B cell (primary cell): ENCODE data around the gene TRAF4. TPM values are rescaled to one million over a fixed set of nuclear protein-coding genes. Genes with fewer than 3 reads are reported as not detected.

ENCODE experiments used
- ATAC-seq: fragments of 200-7000 bp; cut with Tn5 transposase; one replicate; pipeline ENCODE4 v1.10.0; 2021; ENCODE audit warnings: low read depth, mild to moderate bottlenecking, moderate number of reproducible peaks, moderate library complexity
- CTCF ChIA-PET: fragments of 350-600 bp; sonication (Branson Sonifier 250); formaldehyde crosslinking; loops from one replicate; lab custom pipeline; 2021; ENCODE audit warnings: antibody characterized with exemption, inconsistent platforms; lab: Charles Lee
- POLR2A ChIA-PET: fragments of 350-600 bp; sonication (Branson Sonifier 250); formaldehyde crosslinking; loops from one replicate; lab custom pipeline; 2021; ENCODE audit warnings: antibody characterized with exemption; lab: Charles Lee
- DNase-seq: peaks from one replicate; pipeline ENCODE4 v3.0.0; 2013
- H2AFZ ChIP-seq: 2 replicates; pipeline ENCODE4 v1.6.1; 2012; ENCODE audit warnings: mild to moderate bottlenecking, low read depth, low read length; ENCODE audit not compliant: insufficient read depth, poor library complexity, severe bottlenecking
- H3K27ac ChIP-seq, 2 donors: 1 replicate in 1 of 2; 2 replicates in 1 of 2; pipeline ENCODE4 v1.5.1; 2012 to 2013; ENCODE audit warnings: low read length in 2 of 2, mild to moderate bottlenecking in 2 of 2, moderate library complexity in 1 of 2
- H3K27me3 ChIP-seq, 4 experiments: fragments of 200-600 bp in 1 of 4; sonication (generic) in 1 of 4; replicated peaks in 1 of 4; 1 replicate in 2 of 4; 2 replicates in 2 of 4; pipeline versions ENCODE4 v1.6.1 to v1.7.0; 2013 to 2016; ENCODE audit warnings: low read length in 3 of 4, mild to moderate bottlenecking in 2 of 4, mixed read lengths in 1 of 4, moderate library complexity in 1 of 4; ENCODE audit not compliant: insufficient read depth in 4 of 4, control insufficient read depth in 3 of 4; ENCODE audit errors: control extremely low read depth in 1 of 4
- H3K36me3 ChIP-seq, 2 experiments: replicated peaks in 1 of 2; 1 replicate in 1 of 2; 2 replicates in 1 of 2; pipeline versions ENCODE4 v1.6.1 to v1.7.1; 2013; ENCODE audit warnings: low read length in 1 of 2; ENCODE audit not compliant: insufficient read depth in 2 of 2, control insufficient read depth in 1 of 2; ENCODE audit errors: control extremely low read depth in 1 of 2, extremely low read depth in 1 of 2
- H3K4me1 ChIP-seq, 2 donors: fragments of 200-600 bp in 1 of 2; sonication (generic) in 1 of 2; 1 replicate in 1 of 2; 2 replicates in 1 of 2; pipeline versions ENCODE4 v1.5.1 to v1.6.1; 2013 to 2017; ENCODE audit warnings: low read length in 2 of 2; ENCODE audit not compliant: control insufficient read depth in 2 of 2, insufficient read depth in 2 of 2
- H3K4me2 ChIP-seq: replicated peaks from 2 replicates; pipeline ENCODE3; 2012; ENCODE audit warnings: mild to moderate bottlenecking, low read depth, low read length; ENCODE audit not compliant: poor library complexity, severe bottlenecking
- H3K4me3 ChIP-seq, 5 experiments: fragments of 200-600 bp in 1 of 5; sonication (generic) in 1 of 5; 1 replicate in 3 of 5; 2 replicates in 2 of 5; pipeline versions ENCODE4 v1.5.1 to v1.7.0; 2011 to 2016; ENCODE audit warnings: low read length in 4 of 5, mild to moderate bottlenecking in 4 of 5, low read depth in 2 of 5, control low read depth in 1 of 5, moderate library complexity in 1 of 5; ENCODE audit not compliant: insufficient read depth in 1 of 5; ENCODE audit errors: control extremely low read depth in 1 of 5, extremely low read depth in 1 of 5
- H3K79me2 ChIP-seq: fragments of 200-600 bp; sonication (generic); one replicate; pipeline ENCODE4 v1.6.0; 2016; ENCODE audit warnings: low read length; ENCODE audit not compliant: control insufficient read depth, insufficient read depth
- H3K9ac ChIP-seq: fragments of 200-600 bp; sonication (generic); 2 replicates; pipeline ENCODE4 v1.6.1; 2017; ENCODE audit warnings: mild to moderate bottlenecking, low read length, moderate library complexity
- H3K9me3 ChIP-seq, 3 donors: one replicate each; pipeline versions ENCODE4 v1.6.1 to v1.7.1; 2013; ENCODE audit warnings: low read length in 2 of 3; ENCODE audit not compliant: control insufficient read depth in 2 of 3, insufficient read depth in 1 of 3; ENCODE audit errors: control extremely low read depth in 1 of 3
- H4K20me1 ChIP-seq: 2 replicates; pipeline ENCODE4 v1.6.0; 2012; ENCODE audit warnings: mild to moderate bottlenecking, low read length; ENCODE audit not compliant: insufficient read depth, control insufficient read depth, poor library complexity, severe bottlenecking
- H3K27ac Mint-ChIP-seq: one replicate; pipeline ENCODE4 v1.8.0; 2021; ENCODE audit warnings: mixed read lengths
- H3K27me3 Mint-ChIP-seq: one replicate; pipeline ENCODE4 v1.8.0; 2021; ENCODE audit warnings: mixed read lengths
- H3K4me1 Mint-ChIP-seq: one replicate; pipeline ENCODE4 v1.8.0; 2021; ENCODE audit warnings: mixed read lengths
- H3K4me3 Mint-ChIP-seq: one replicate; pipeline ENCODE4 v1.8.0; 2021; ENCODE audit warnings: mixed read lengths
- H3K9me3 Mint-ChIP-seq: one replicate; pipeline ENCODE4 v1.8.0; 2022; ENCODE audit warnings: mixed read lengths; ENCODE audit not compliant: insufficient read depth
- EZH2 ChIP-seq: IDR thresholded peaks from 2 replicates; pipeline ENCODE4 v1.6.1; 2012; ENCODE audit warnings: borderline replicate concordance, low read depth, mild to moderate bottlenecking, moderate library complexity, low read length; ENCODE audit not compliant: insufficient read depth, poor library complexity, severe bottlenecking
- WGBS: methylation state at CpG from one replicate; pipeline ENCODE4 v1.1.5; 2013; ENCODE audit warnings: missing lambda C conversion rate; ENCODE audit not compliant: insufficient coverage; 5-methylcytosine and 5-hydroxymethylcytosine counted together
- intact Hi-C: fragments of 100-400 bp; cut with micrococcal nuclease; formaldehyde crosslinking; loops from one replicate; pipeline ENCODE4 v1.10.0; 2022
- polyA plus RNA-seq: library from polyadenylated mRNA; depleted of rRNA; stranded (reverse); fragments of >200 nt; gene quantifications from 2 replicates; pipeline ENCODE4 v1.2.3, GENCODE V29; 2012
- total RNA-seq, 2 donors: library from RNA; stranded (reverse); fragments of 120-200 nt in 1 of 2; gene quantifications; 1 replicate in 1 of 2; 2 replicates in 1 of 2; pipeline versions ENCODE4 v1.2.3 to v1.2.4, GENCODE V29; 2013 to 2022
- TF ChIP-seq, protein P1 (sequence below): fragments of 200-600 bp; IDR thresholded peaks from one replicate; pipeline ENCODE4 v1.8.0; 2022; ENCODE audit warnings: antibody characterized with exemption, mild to moderate bottlenecking

TRAF4 gene
- total and polyA plus RNA-seq, 2 donors (not counting 1 experiment from before 2014, with no cell fraction given) = 226 to 683 TPM

DNA sequence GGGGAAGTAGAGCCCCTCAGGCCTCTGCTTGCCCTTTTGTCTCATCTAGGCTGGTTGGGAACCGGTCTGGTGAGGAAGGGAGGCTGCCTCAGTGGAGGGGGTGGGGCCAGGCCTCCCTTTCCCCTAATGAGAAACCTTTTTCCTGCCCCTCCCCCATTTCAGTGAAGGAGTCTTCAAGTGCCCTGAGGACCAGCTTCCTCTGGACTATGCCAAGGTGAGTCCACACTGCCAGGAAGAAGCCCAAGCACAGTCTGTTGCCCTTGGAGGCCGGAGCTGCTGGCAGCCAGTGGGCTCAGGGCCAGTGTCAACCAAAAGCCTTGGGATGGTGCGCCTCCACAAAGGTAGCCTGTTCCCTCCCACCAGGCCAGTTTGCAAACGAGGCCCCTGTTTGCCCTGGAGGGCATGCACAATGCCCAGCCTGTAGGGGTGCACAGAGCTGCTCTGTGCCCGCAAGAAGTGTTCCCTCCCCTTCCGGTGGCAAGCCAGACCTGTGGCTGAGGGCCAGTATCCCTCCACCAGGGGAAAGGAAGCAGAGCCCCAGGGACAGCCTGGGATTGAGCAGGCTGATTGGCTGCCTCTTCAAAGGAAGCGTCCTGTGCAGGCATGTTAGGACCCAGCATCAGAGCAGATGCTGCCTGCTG, 3.4 kb downstream of the TRAF4 start:
- Mint-ChIP-seq H3K4me3 (no peak overlapping the region), H3K27me3 (no peaks in the 10 kb centered on the region), H3K4me1 (peaks cover 51% of the 10 kb centered on the region), H3K9me3 (no peaks in the 10 kb centered on the region), H3K27ac (peak overlapping the region; percentile 93)
- Histone ChIP-seq H2AFZ (no peak overlapping the region), H4K20me1 (peaks cover 78% of the 10 kb centered on the region), H3K4me3 (no peak overlapping the region), H3K27ac (peak overlapping the region; percentile 7 to 100), H3K4me1 (peaks cover 49 to 54% of the 10 kb centered on the region in 2 donors), H3K9me3 (peaks cover 0 to 5% (median 0%) of the 10 kb centered on the region in 3 donors), H3K4me2 (peak overlapping the region; percentile 88), H3K36me3 (peaks cover 0 to 60% of the 10 kb centered on the region in 2 experiments), H3K9ac (no peak overlapping the region), H3K27me3 (no peaks in the 10 kb centered on the region), H3K79me2 (peaks cover 69% of the 10 kb centered on the region)
- DNase-seq = peak; percentile 20
- intact Hi-C loops = no loop called here
- WGBS = 79% methylated on average over 6 of the region's 7 CpGs
- ATAC-seq = no peak
- ChIA-PET POLR2A (interaction anchor here (0.6 to 16.2 kb wide), 4 partner anchors 18 to 213 kb away, joined by 3 to 511 read pairs (median 6); partner anchors contain the start of genes NEK8, RPL23A and TLCD1), CTCF (interaction anchor here (0.8 to 18.9 kb wide), 6 partner anchors 8 to 166 kb away, joined by 3 to 1020 read pairs (median 3); partner anchors contain the start of genes NEK8, RPL23A and TLCD1)
- TF ChIP-seq, protein P1, sequence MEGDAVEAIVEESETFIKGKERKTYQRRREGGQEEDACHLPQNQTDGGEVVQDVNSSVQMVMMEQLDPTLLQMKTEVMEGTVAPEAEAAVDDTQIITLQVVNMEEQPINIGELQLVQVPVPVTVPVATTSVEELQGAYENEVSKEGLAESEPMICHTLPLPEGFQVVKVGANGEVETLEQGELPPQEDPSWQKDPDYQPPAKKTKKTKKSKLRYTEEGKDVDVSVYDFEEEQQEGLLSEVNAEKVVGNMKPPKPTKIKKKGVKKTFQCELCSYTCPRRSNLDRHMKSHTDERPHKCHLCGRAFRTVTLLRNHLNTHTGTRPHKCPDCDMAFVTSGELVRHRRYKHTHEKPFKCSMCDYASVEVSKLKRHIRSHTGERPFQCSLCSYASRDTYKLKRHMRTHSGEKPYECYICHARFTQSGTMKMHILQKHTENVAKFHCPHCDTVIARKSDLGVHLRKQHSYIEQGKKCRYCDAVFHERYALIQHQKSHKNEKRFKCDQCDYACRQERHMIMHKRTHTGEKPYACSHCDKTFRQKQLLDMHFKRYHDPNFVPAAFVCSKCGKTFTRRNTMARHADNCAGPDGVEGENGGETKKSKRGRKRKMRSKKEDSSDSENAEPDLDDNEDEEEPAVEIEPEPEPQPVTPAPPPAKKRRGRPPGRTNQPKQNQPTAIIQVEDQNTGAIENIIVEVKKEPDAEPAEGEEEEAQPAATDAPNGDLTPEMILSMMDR = no peak
- no peak for TF ChIP-seq EZH2
